ENCODE measurements around the gene CBARP.

DNA sequence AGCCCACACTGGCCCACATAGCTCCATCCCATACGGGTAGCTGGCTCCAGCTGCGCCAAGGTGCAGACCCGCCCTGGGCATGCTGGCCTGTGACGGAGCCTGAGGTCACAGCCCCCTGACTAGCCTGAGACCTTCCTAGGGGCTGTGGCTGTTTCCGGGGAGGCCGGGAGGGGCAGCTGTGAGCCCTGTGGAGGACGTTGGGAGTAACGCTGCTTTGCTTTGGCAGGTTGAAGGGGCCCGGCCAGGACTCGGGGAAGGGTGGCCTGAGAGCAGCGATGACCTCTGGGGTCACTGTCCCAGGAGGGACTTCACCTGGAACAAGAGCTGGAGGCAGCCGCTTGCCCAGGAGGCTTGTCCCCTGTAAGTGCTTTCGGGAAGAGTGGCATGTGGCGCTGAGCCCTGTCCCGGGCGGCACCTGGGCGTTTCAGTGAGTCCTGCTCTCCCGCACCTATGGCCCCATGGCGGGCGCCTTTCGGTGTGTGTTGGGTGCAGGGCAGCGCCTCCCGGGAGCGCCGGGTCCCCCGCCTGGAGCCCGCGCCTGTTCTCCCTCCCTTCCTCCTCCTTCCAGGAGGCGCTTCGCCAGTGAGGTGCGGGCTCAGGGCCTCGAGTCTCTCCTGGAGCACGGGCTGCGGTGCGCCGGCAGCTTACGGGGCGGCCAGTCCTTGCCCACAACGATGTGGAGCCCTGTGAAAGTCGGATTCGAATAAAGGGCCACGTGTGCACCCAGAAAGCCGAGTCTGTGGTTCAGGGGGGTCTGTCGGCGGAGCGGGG is 36.5 kb upstream of the CBARP start:
- no peak for TF ChIP-seq TAF1 (conservative IDR thresholded peaks at IDR 0.05)
- TF ChIP-seq, protein P1, sequence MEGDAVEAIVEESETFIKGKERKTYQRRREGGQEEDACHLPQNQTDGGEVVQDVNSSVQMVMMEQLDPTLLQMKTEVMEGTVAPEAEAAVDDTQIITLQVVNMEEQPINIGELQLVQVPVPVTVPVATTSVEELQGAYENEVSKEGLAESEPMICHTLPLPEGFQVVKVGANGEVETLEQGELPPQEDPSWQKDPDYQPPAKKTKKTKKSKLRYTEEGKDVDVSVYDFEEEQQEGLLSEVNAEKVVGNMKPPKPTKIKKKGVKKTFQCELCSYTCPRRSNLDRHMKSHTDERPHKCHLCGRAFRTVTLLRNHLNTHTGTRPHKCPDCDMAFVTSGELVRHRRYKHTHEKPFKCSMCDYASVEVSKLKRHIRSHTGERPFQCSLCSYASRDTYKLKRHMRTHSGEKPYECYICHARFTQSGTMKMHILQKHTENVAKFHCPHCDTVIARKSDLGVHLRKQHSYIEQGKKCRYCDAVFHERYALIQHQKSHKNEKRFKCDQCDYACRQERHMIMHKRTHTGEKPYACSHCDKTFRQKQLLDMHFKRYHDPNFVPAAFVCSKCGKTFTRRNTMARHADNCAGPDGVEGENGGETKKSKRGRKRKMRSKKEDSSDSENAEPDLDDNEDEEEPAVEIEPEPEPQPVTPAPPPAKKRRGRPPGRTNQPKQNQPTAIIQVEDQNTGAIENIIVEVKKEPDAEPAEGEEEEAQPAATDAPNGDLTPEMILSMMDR (IDR thresholded peaks at IDR 0.05; ENCODE audit: low read depth, low read length, missing input control), result no peak
- TF ChIP-seq GABPA (IDR thresholded peaks at IDR 0.05 in 1 of 2, conservative IDR thresholded peaks at IDR 0.05 in 1 of 2), result no peak
- TF ChIP-seq EGR1 (IDR thresholded peaks at IDR 0.05; ENCODE audit: low read depth in 2 of 2), result no peak
- TF ChIP-seq, protein P2, sequence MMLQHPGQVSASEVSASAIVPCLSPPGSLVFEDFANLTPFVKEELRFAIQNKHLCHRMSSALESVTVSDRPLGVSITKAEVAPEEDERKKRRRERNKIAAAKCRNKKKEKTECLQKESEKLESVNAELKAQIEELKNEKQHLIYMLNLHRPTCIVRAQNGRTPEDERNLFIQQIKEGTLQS (IDR thresholded peaks at IDR 0.05), result no peak
- TF ChIP-seq, protein P3, sequence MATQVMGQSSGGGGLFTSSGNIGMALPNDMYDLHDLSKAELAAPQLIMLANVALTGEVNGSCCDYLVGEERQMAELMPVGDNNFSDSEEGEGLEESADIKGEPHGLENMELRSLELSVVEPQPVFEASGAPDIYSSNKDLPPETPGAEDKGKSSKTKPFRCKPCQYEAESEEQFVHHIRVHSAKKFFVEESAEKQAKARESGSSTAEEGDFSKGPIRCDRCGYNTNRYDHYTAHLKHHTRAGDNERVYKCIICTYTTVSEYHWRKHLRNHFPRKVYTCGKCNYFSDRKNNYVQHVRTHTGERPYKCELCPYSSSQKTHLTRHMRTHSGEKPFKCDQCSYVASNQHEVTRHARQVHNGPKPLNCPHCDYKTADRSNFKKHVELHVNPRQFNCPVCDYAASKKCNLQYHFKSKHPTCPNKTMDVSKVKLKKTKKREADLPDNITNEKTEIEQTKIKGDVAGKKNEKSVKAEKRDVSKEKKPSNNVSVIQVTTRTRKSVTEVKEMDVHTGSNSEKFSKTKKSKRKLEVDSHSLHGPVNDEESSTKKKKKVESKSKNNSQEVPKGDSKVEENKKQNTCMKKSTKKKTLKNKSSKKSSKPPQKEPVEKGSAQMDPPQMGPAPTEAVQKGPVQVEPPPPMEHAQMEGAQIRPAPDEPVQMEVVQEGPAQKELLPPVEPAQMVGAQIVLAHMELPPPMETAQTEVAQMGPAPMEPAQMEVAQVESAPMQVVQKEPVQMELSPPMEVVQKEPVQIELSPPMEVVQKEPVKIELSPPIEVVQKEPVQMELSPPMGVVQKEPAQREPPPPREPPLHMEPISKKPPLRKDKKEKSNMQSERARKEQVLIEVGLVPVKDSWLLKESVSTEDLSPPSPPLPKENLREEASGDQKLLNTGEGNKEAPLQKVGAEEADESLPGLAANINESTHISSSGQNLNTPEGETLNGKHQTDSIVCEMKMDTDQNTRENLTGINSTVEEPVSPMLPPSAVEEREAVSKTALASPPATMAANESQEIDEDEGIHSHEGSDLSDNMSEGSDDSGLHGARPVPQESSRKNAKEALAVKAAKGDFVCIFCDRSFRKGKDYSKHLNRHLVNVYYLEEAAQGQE (IDR thresholded peaks at IDR 0.05), result no peak
- TF ChIP-seq, protein P4, sequence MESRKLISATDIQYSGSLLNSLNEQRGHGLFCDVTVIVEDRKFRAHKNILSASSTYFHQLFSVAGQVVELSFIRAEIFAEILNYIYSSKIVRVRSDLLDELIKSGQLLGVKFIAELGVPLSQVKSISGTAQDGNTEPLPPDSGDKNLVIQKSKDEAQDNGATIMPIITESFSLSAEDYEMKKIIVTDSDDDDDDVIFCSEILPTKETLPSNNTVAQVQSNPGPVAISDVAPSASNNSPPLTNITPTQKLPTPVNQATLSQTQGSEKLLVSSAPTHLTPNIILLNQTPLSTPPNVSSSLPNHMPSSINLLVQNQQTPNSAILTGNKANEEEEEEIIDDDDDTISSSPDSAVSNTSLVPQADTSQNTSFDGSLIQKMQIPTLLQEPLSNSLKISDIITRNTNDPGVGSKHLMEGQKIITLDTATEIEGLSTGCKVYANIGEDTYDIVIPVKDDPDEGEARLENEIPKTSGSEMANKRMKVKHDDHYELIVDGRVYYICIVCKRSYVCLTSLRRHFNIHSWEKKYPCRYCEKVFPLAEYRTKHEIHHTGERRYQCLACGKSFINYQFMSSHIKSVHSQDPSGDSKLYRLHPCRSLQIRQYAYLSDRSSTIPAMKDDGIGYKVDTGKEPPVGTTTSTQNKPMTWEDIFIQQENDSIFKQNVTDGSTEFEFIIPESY (IDR thresholded peaks at IDR 0.05), result no peak
- no peak for TF ChIP-seq RAD21 (IDR thresholded peaks at IDR 0.05)
- TF ChIP-seq RXRA (IDR thresholded peaks at IDR 0.05), result no peak
- TF ChIP-seq, protein P5, sequence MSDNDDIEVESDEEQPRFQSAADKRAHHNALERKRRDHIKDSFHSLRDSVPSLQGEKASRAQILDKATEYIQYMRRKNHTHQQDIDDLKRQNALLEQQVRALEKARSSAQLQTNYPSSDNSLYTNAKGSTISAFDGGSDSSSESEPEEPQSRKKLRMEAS (IDR thresholded peaks at IDR 0.05), result no peak
- TF ChIP-seq HNF4G (IDR thresholded peaks at IDR 0.05), result no peak
- TF ChIP-seq FOXA2 (IDR thresholded peaks at IDR 0.05), result no peak
- no peak for TF ChIP-seq SP1 (IDR thresholded peaks at IDR 0.05)
- TF ChIP-seq FOXA1 (IDR thresholded peaks at IDR 0.05), result no peak

Data from liver (tissue), 3 donors.